ENCODE measurements around the gene KREMEN2.

Gene KREMEN2

GRCh38 chr16:3001316-3001715 lies 37.2 kb downstream of the KREMEN2 start:
- DNase-seq (ENCODE audit: low spot score): no peak
- TF ChIP-seq CTCF (IDR thresholded peaks at IDR 0.05; ENCODE audit: extremely low read depth, insufficient read depth, missing control alignments): no peak
- in situ Hi-C loops (cut with MboI; ENCODE audit: low pct_unique_long_range_greater_than_20kb, low sequenced_read_pairs, unreplicated experiment): no loop called here

GRCh38 chr16:3003582-3004270 lies 39.7 kb downstream of the KREMEN2 start:
- DNase-seq (ENCODE audit: low spot score): peak; percentile 100
- TF ChIP-seq CTCF (IDR thresholded peaks at IDR 0.05; ENCODE audit: extremely low read depth, insufficient read depth, missing control alignments): peak; percentile 86
- in situ Hi-C loops (cut with MboI; ENCODE audit: low pct_unique_long_range_greater_than_20kb, low sequenced_read_pairs, unreplicated experiment): no loop called here

- DNase-seq (ENCODE audit: low spot score): no peak
- in situ Hi-C loops (cut with MboI; ENCODE audit: low pct_unique_long_range_greater_than_20kb, low sequenced_read_pairs, unreplicated experiment): no loop called here
- TF ChIP-seq CTCF (IDR thresholded peaks at IDR 0.05; ENCODE audit: extremely low read depth, insufficient read depth, missing control alignments): no peak
These were observed 40.2 kb downstream of the KREMEN2 start for GRCh38 chr16:3004319-3004718.

- TF ChIP-seq CTCF (IDR thresholded peaks at IDR 0.05; ENCODE audit: extremely low read depth, insufficient read depth, missing control alignments): no peak
- in situ Hi-C loops (cut with MboI; ENCODE audit: low pct_unique_long_range_greater_than_20kb, low sequenced_read_pairs, unreplicated experiment): no loop called here
- no peak for DNase-seq (ENCODE audit: low spot score)
These were observed 40.8 kb downstream of the KREMEN2 start for GRCh38 chr16:3004781-3005284.

GRCh38 chr16:3007059-3007956 lies 43.2 kb downstream of the KREMEN2 start:
- TF ChIP-seq CTCF (IDR thresholded peaks at IDR 0.05; ENCODE audit: extremely low read depth, insufficient read depth, missing control alignments): no peak
- in situ Hi-C loops (cut with MboI; ENCODE audit: low pct_unique_long_range_greater_than_20kb, low sequenced_read_pairs, unreplicated experiment): no loop called here
- peak; percentile 45 for DNase-seq (ENCODE audit: low spot score)

- TF ChIP-seq CTCF (IDR thresholded peaks at IDR 0.05; ENCODE audit: extremely low read depth, insufficient read depth, missing control alignments): no peak
- DNase-seq (ENCODE audit: low spot score): no peak
- in situ Hi-C loops (cut with MboI; ENCODE audit: low pct_unique_long_range_greater_than_20kb, low sequenced_read_pairs, unreplicated experiment): no loop called here
These were observed 44.0 kb downstream of the KREMEN2 start for GRCh38 chr16:3007957-3008689.

Data from GM13977 (cell line).